Measurements from ENCODE around the gene MARVELD1.
A peak's percentile ranks its signal among the peaks of the same experiment; 100 is the strongest.

Gene MARVELD1

GRCh38 chr10:97752956-97753355, 39.4 kb downstream of the MARVELD1 start:
- DNase-seq (ENCODE audit: low spot score), result no peak
- TF ChIP-seq, protein P1, sequence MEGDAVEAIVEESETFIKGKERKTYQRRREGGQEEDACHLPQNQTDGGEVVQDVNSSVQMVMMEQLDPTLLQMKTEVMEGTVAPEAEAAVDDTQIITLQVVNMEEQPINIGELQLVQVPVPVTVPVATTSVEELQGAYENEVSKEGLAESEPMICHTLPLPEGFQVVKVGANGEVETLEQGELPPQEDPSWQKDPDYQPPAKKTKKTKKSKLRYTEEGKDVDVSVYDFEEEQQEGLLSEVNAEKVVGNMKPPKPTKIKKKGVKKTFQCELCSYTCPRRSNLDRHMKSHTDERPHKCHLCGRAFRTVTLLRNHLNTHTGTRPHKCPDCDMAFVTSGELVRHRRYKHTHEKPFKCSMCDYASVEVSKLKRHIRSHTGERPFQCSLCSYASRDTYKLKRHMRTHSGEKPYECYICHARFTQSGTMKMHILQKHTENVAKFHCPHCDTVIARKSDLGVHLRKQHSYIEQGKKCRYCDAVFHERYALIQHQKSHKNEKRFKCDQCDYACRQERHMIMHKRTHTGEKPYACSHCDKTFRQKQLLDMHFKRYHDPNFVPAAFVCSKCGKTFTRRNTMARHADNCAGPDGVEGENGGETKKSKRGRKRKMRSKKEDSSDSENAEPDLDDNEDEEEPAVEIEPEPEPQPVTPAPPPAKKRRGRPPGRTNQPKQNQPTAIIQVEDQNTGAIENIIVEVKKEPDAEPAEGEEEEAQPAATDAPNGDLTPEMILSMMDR (IDR thresholded peaks at IDR 0.05; ENCODE audit: borderline replicate concordance, control extremely low read depth, extremely low read depth, insufficient read depth, missing control alignments), result no peak
- in situ Hi-C loops (cut with MboI; ENCODE audit: low sequenced_read_pairs, unreplicated experiment), result no loop called here

GRCh38 chr10:97754726-97755125, 41.2 kb downstream of the MARVELD1 start:
- TF ChIP-seq, protein P1 (IDR thresholded peaks at IDR 0.05; ENCODE audit: borderline replicate concordance, control extremely low read depth, extremely low read depth, insufficient read depth, missing control alignments), result no peak
- DNase-seq (ENCODE audit: low spot score), result no peak
- in situ Hi-C loops (cut with MboI; ENCODE audit: low sequenced_read_pairs, unreplicated experiment), result no loop called here

DNA sequence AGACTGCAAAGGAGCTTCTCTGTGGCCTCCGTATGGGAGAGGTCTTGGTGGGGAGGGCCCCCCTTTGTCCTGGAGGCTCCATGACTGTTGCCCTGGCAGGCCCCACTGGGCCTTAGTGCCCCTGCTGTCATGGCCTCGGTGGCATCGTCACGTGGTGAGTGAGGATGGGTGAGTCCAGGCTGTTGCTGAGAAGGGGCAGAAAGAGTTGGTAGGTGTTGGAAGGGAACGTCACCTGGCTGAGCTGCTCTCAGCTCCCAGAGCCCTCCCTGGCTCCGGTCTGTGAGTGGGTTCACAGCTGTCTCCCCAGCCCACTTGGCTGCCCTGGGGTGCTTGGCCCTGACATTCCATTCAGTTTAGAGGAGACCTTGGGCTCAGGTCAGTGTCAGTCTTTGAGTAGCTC, 42.2 kb downstream of the MARVELD1 start:
- in situ Hi-C loops (cut with MboI; ENCODE audit: low sequenced_read_pairs, unreplicated experiment), result no loop called here
- no peak for DNase-seq (ENCODE audit: low spot score)
- TF ChIP-seq, protein P1 (IDR thresholded peaks at IDR 0.05; ENCODE audit: borderline replicate concordance, control extremely low read depth, extremely low read depth, insufficient read depth, missing control alignments), result no peak

DNA sequence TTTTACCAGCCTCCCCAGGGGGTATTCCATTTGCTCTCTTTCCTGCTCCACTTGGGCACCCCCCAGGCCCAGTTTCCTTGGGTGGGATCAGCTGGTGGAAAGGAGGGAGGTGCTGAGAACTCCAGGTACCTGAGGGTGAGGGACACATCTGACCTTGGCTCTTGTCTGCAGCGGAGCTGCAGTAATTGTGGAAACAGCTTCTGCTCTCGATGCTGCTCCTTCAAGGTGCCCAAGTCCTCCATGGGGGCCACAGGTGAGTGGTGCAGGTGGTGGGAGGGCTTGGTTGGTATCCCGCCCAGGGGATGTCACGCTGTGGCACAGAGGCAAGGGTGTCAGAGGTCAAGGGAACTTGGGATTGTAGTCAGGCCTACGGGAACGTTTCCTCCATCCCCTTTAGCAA, 43.9 kb downstream of the MARVELD1 start:
- in situ Hi-C loops (cut with MboI; ENCODE audit: low sequenced_read_pairs, unreplicated experiment), result no loop called here
- no peak for DNase-seq (ENCODE audit: low spot score)
- TF ChIP-seq, protein P1 (IDR thresholded peaks at IDR 0.05; ENCODE audit: borderline replicate concordance, control extremely low read depth, extremely low read depth, insufficient read depth, missing control alignments), result no peak

- in situ Hi-C loops (cut with MboI; ENCODE audit: low sequenced_read_pairs, unreplicated experiment), result no loop called here
- DNase-seq (ENCODE audit: low spot score), result peak; percentile 77
Measured at GRCh38 chr10:97759158-97759887, 45.8 kb downstream of the MARVELD1 start.

DNA sequence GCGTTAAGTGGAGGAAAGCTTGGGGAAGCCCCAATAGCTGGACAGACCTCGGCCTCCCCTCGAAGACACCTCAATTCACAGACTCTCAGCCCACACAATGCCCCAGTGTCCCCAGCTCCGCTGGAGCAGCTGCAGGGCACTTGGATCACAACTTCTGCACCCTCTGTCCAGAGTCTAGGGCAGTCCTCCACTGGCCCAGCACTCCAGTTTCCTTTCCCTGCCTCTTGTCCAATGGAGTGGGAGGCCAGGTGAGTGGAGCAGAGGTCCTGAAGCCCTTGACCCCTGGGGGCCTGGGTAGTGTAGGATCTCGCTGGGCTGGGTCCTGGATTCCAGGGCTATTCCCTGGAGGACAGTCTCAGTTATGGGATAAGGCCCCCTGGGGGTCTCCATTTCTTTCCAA, 46.4 kb downstream of the MARVELD1 start:
- no peak for DNase-seq (ENCODE audit: low spot score)
- in situ Hi-C loops (cut with MboI; ENCODE audit: low sequenced_read_pairs, unreplicated experiment), result no loop called here
- TF ChIP-seq, protein P1 (IDR thresholded peaks at IDR 0.05; ENCODE audit: borderline replicate concordance, control extremely low read depth, extremely low read depth, insufficient read depth, missing control alignments), result no peak

More at GRCh38 chr10:97759158-97759887, 45.8 kb downstream of the MARVELD1 start:
- TF ChIP-seq, protein P1 (IDR thresholded peaks at IDR 0.05; ENCODE audit: borderline replicate concordance, control extremely low read depth, extremely low read depth, insufficient read depth, missing control alignments), result peak; percentile 75

All from GM13976 (cell line).